ENCODE data around the gene CIAO3.

DNA sequence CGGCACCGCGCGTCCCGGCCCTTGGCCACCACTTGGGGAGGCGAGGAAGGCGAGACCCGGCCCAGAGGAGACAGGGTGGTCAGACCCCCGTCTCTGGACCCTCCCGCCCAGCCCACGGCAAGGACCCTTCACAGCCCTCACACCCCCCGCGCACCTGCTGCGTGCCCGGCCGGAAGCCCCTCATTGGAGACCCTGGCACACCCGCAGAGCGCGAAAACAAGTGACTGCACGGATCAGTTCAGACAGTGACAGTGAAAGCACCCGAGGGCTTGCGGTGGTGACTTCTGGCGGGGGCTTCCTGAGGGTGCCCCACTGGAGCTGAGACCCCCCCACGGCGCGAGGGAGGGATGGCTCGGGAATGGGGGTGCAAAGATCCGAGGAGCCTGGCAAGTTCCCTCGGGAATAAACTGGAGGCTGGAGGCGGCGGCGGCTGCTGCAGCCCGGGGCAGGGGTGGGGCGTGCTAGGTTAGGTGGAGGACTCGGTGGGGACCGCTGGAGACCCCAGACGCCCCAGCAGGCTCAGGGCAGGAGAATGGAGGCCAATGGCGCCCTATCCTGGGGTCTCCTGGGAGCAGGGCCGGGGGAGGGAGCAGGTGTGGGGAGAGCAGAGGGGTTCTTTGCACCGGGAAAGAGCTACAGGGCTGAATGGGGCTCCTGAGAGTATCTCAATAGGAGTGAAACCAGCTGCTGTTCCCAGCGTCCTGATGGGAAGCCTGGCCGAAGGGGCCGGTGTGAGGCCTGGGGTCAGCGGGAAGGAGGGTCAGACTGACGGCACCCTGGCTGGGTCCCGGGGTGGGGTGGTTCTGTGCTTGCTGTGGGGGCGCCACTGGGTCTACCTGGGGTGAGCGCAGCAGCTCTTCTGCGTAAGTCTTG lies 34.4 kb downstream of the CIAO3 start:
- TF ChIP-seq, protein P1, sequence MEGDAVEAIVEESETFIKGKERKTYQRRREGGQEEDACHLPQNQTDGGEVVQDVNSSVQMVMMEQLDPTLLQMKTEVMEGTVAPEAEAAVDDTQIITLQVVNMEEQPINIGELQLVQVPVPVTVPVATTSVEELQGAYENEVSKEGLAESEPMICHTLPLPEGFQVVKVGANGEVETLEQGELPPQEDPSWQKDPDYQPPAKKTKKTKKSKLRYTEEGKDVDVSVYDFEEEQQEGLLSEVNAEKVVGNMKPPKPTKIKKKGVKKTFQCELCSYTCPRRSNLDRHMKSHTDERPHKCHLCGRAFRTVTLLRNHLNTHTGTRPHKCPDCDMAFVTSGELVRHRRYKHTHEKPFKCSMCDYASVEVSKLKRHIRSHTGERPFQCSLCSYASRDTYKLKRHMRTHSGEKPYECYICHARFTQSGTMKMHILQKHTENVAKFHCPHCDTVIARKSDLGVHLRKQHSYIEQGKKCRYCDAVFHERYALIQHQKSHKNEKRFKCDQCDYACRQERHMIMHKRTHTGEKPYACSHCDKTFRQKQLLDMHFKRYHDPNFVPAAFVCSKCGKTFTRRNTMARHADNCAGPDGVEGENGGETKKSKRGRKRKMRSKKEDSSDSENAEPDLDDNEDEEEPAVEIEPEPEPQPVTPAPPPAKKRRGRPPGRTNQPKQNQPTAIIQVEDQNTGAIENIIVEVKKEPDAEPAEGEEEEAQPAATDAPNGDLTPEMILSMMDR (IDR thresholded peaks at IDR 0.05): no peak
- TF ChIP-seq POLR2A (IDR thresholded peaks at IDR 0.05): no peak
- TF ChIP-seq POLR2AphosphoS5 (IDR thresholded peaks at IDR 0.05): no peak

Data from prostate gland (tissue), 2 donors.